ENCODE measurements around the gene SPRTN. TPM values are rescaled to one million over a fixed set of nuclear protein-coding genes. Genes with fewer than 3 reads are reported as not detected.

The SPRTN gene
- 12.6 to 15.9 TPM (median 13.2 TPM) in 5 replicates for total RNA-seq (2022; extraction: Qiagen RNA extraction; ENCODE audit: low read depth)

DNA sequence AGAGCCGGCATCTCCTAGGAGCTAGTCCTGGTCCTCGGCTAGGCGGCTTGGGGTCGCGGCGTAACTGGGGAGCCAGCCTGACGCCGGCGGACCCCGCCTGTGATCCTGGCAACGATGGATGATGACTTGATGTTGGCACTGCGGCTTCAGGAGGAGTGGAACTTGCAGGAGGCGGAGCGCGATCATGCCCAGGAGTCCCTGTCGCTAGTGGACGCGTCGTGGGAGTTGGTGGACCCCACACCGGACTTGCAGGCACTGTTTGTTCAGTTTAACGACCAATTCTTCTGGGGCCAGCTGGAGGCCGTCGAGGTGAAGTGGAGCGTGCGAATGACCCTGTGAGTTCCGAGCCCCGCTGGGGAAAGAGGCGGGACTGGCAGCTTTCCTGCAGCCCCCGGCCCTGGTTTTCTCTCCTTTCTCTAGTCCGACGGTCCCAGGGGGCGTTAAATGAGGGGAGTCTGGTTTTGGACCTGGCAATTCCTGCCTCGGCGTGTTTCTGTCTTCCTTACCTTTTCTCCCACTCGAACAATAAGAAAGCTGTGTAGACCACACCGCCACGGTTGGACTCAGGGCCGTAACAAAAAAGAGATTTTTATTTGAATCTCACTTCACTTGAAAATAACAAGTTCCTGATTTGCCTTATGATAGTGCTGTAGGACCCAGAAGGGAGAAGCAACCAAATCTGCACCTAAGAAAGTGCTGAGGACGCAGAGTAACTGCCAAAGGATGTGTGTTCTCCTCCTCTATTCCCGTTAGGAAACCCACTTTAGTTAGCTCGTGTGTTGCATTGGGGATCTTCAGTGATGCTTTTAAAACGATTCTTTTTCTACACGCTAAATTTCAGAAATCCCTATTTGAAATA lies at the start of gene SPRTN:
SPRTN (plus strand) TSS at position 24 of the 859 bp plus-strand sequence; CDS start at position 115, 91 bp downstream.

GRCh38 chr1:231337472-231338269 lies 422 bp upstream of the SPRTN start, which contains the start of gene EXOC8:
Gene EXOC8, minus strand, starts transcription at chr1:231337852. Its CDS starts 107 bp downstream, at chr1:231337745.

Other genes starting within 250 kb of the SPRTN start
- gene TRIM67, start 176.2 kb upstream of the SPRTN start, total RNA-seq (2022; extraction: Qiagen RNA extraction; ENCODE audit: low read depth): 0.10 to 0.32 TPM (median 0.19 TPM) in 5 replicates
- gene GNPAT, start 97.1 kb upstream of the SPRTN start, total RNA-seq (2022; extraction: Qiagen RNA extraction; ENCODE audit: low read depth): 32.0 to 39.3 TPM (median 37.3 TPM) in 5 replicates
- gene EXOC8, start 441 bp upstream of the SPRTN start, total RNA-seq (2022; extraction: Qiagen RNA extraction; ENCODE audit: low read depth): 4.4 to 9.1 TPM (median 8.2 TPM) in 5 replicates
- 37.2 to 64.7 TPM (median 54.6 TPM) in 5 replicates for gene EGLN1, start 84.0 kb downstream of the SPRTN start, total RNA-seq (2022; extraction: Qiagen RNA extraction; ENCODE audit: low read depth)
- gene TSNAX, start 190.4 kb downstream of the SPRTN start, total RNA-seq (2022; extraction: Qiagen RNA extraction; ENCODE audit: low read depth): 20.8 to 50.0 TPM (median 38.6 TPM) in 5 replicates

All from A549 treated with RU486 at 1 μM for 4 hours (cell line).